ENCODE data around the gene LIX1. TPM values are rescaled to one million over a fixed set of nuclear protein-coding genes. Genes with fewer than 3 reads are reported as not detected.
"Not testable (repeated sequence)": the region's sequence is repeated elsewhere in the genome, so short reads cannot be mapped to it uniquely, and the experiment has no call there.

LIX1 gene
- total RNA-seq (not detected), polyA plus RNA-seq (not detected)

GRCh38 chr5:97142521-97143254, at the start of gene LIX1:
Gene LIX1 (minus strand): TSS chr5:97142611. CDS start chr5:97142576, 35 bp downstream.
- Histone ChIP-seq H3K4me1 (ENCODE audit: insufficient read depth, low read length) (no peaks in the 10 kb centered on the region), H3K9me3 (ENCODE audit: low read length) (no peaks in the 10 kb centered on the region), H3K36me3 (ENCODE audit: insufficient read depth, low read length) (no peaks in the 10 kb centered on the region), H3K27me3 (ENCODE audit: insufficient read depth, low read length, poor library complexity, severe bottlenecking) (no peaks in the 10 kb centered on the region), H3K27ac (ENCODE audit: low read depth, low read length) (no peak within 1 kb of the TSS), H3K4me3 (ENCODE audit: low read length) (no peak within 1 kb of the TSS)
- ChIA-PET CTCF (interaction anchor here (0.7 to 1.8 kb wide), 4 partner anchors 17 to 349 kb away, joined by 3 to 11 read pairs (median 4); no protein-coding TSS in a partner anchor), POLR2A (interaction anchor here (0.6 kb wide), 1 partner anchor 390 kb away, joined by 3 read pairs; no protein-coding TSS in a partner anchor)
- peak within 1 kb of the TSS in 1 of 8 donors; percentile 36 for H3K27ac Mint-ChIP-seq
- H3K4me1 Mint-ChIP-seq, result no peaks in the 10 kb centered on the region
- no peak within 1 kb of the TSS for H3K4me3 Mint-ChIP-seq
- H3K9me3 Mint-ChIP-seq, result no peaks in the 10 kb centered on the region
- peaks cover 5 to 30% of the 10 kb centered on the region in 2 donors for H3K27me3 Mint-ChIP-seq
- peak in 2 of 5 donors; percentile 4 to 26 for DNase-seq
- H3K36me3 Mint-ChIP-seq, result no peaks in the 10 kb centered on the region

- Mint-ChIP-seq H3K36me3 (peaks cover 0 to 29% (median 0%) of the 10 kb centered on the region in 3 donors), H3K9me3 (peaks cover 6 to 16% (median 9%) of the 10 kb centered on the region in 5 donors), H3K4me3 (no peak overlapping the region), H3K4me1 (peaks cover 5 to 8% (median 7%) of the 10 kb centered on the region in 3 donors), H3K27me3 (peaks cover 6 to 28% of the 10 kb centered on the region in 2 donors), H3K27ac (no peak overlapping the region)
- Histone ChIP-seq H3K27ac (ENCODE audit: low read depth, low read length) (no peak overlapping the region), H3K4me3 (ENCODE audit: low read length) (no peak overlapping the region), H3K36me3 (ENCODE audit: insufficient read depth, low read length) (no peaks in the 10 kb centered on the region), H3K4me1 (ENCODE audit: insufficient read depth, low read length) (peaks cover 5% of the 10 kb centered on the region), H3K9me3 (ENCODE audit: low read length) (no peaks in the 10 kb centered on the region), H3K27me3 (ENCODE audit: insufficient read depth, low read length, poor library complexity, severe bottlenecking) (no peaks in the 10 kb centered on the region)
- DNase-seq, result no peak
- ChIA-PET POLR2A (no interaction called here), CTCF (no interaction called here)
These were observed 49.5 kb upstream of the LIX1 start for GRCh38 chr5:97191893-97192292.

GRCh38 chr5:97189523-97189922, 47.1 kb upstream of the LIX1 start:
- CTCF ChIA-PET; POLR2A ChIA-PET; H3K27me3 ChIP-seq (ENCODE audit: insufficient read depth, low read length, poor library complexity, severe bottlenecking); H3K27ac Mint-ChIP-seq; H3K4me1 Mint-ChIP-seq; H3K36me3 ChIP-seq (ENCODE audit: insufficient read depth, low read length); H3K9me3 ChIP-seq (ENCODE audit: low read length); H3K27ac ChIP-seq (ENCODE audit: low read depth, low read length); H3K4me3 ChIP-seq (ENCODE audit: low read length); H3K4me1 ChIP-seq (ENCODE audit: insufficient read depth, low read length); DNase-seq; H3K4me3 Mint-ChIP-seq: not testable (repeated sequence)
- peaks cover 6 to 16% (median 9%) of the 10 kb centered on the region in 5 donors for H3K9me3 Mint-ChIP-seq
- H3K27me3 Mint-ChIP-seq, result peaks cover 8 to 28% of the 10 kb centered on the region in 2 donors
- peaks cover 0 to 29% (median 0%) of the 10 kb centered on the region in 3 donors for H3K36me3 Mint-ChIP-seq

- ChIA-PET CTCF (no interaction called here), POLR2A (interaction anchor here (0.6 kb wide), 1 partner anchor 1746 kb away, joined by 3 read pairs; no protein-coding TSS in a partner anchor)
- H3K36me3 ChIP-seq (ENCODE audit: insufficient read depth, low read length), result peaks cover 10% of the 10 kb centered on the region
- Mint-ChIP-seq H3K9me3 (no peaks in the 10 kb centered on the region), H3K4me1 (peaks cover 38 to 46% (median 43%) of the 10 kb centered on the region in 3 donors), H3K4me3 (peak overlapping the region; percentile 93 to 99 (median 97)), H3K27me3 (peaks cover 1 to 4% of the 10 kb centered on the region in 2 donors), H3K36me3 (peaks cover 5 to 26% (median 13%) of the 10 kb centered on the region in 3 donors), H3K27ac (peak overlapping the region; percentile 98 to 100 (median 100))
- H3K4me1 ChIP-seq (ENCODE audit: insufficient read depth, low read length), result peaks cover 23% of the 10 kb centered on the region
- peak overlapping the region; percentile 86 for H3K4me3 ChIP-seq (ENCODE audit: low read length)
- no peaks in the 10 kb centered on the region for H3K27me3 ChIP-seq (ENCODE audit: insufficient read depth, low read length, poor library complexity, severe bottlenecking)
- H3K9me3 ChIP-seq (ENCODE audit: low read length), result no peaks in the 10 kb centered on the region
- H3K27ac ChIP-seq (ENCODE audit: low read depth, low read length), result peak overlapping the region; percentile 99
- DNase-seq, result no peak
These were observed 41.5 kb upstream of the LIX1 start for GRCh38 chr5:97183930-97184213.

GRCh38 chr5:97183100-97183929, 40.9 kb upstream of the LIX1 start, which contains the start of gene RIOK2:
Gene RIOK2 (minus strand): TSS chr5:97183247. CDS start chr5:97183191, 56 bp downstream.
- ChIA-PET POLR2A (interaction anchor here (0.6 to 0.9 kb wide), 3 partner anchors 480 to 1877 kb away, joined by 3 to 4 read pairs (median 3); no protein-coding TSS in a partner anchor), CTCF (no interaction called here)
- peak within 1 kb of the TSS; percentile 86 for H3K4me3 ChIP-seq (ENCODE audit: low read length)
- peaks cover 16% of the 10 kb centered on the region for H3K36me3 ChIP-seq (ENCODE audit: insufficient read depth, low read length)
- Mint-ChIP-seq H3K4me3 (peak within 1 kb of the TSS; percentile 93 to 99 (median 97)), H3K9me3 (no peaks in the 10 kb centered on the region), H3K36me3 (peaks cover 10 to 32% (median 18%) of the 10 kb centered on the region in 3 donors), H3K27me3 (peaks cover 1 to 3% of the 10 kb centered on the region in 2 donors), H3K27ac (peak within 1 kb of the TSS; percentile 98 to 100 (median 100)), H3K4me1 (peaks cover 38 to 46% (median 45%) of the 10 kb centered on the region in 3 donors)
- no peaks in the 10 kb centered on the region for H3K9me3 ChIP-seq (ENCODE audit: low read length)
- H3K27ac ChIP-seq (ENCODE audit: low read depth, low read length), result peak within 1 kb of the TSS; percentile 99
- H3K27me3 ChIP-seq (ENCODE audit: insufficient read depth, low read length, poor library complexity, severe bottlenecking), result no peaks in the 10 kb centered on the region
- H3K4me1 ChIP-seq (ENCODE audit: insufficient read depth, low read length), result peaks cover 23% of the 10 kb centered on the region
- DNase-seq, result peak; percentile 82 to 93 (median 89)

- ChIA-PET CTCF (no interaction called here), POLR2A (interaction anchor here (0.9 kb wide), 1 partner anchor 479 kb away, joined by 3 read pairs; no protein-coding TSS in a partner anchor)
- peak overlapping the region; percentile 93 to 99 (median 97) for H3K4me3 Mint-ChIP-seq
- peaks cover 38 to 46% (median 45%) of the 10 kb centered on the region in 3 donors for H3K4me1 Mint-ChIP-seq
- H3K36me3 Mint-ChIP-seq, result peaks cover 13 to 38% (median 23%) of the 10 kb centered on the region in 3 donors
- H3K27me3 ChIP-seq (ENCODE audit: insufficient read depth, low read length, poor library complexity, severe bottlenecking), result no peaks in the 10 kb centered on the region
- peaks cover 23% of the 10 kb centered on the region for H3K4me1 ChIP-seq (ENCODE audit: insufficient read depth, low read length)
- H3K36me3 ChIP-seq (ENCODE audit: insufficient read depth, low read length), result peaks cover 23% of the 10 kb centered on the region
- H3K27ac Mint-ChIP-seq, result peak overlapping the region; percentile 98 to 100 (median 100)
- peaks cover 0 to 1% of the 10 kb centered on the region in 2 donors for H3K27me3 Mint-ChIP-seq
- DNase-seq, result no peak
- H3K4me3 ChIP-seq (ENCODE audit: low read length), result peak overlapping the region; percentile 86
- no peaks in the 10 kb centered on the region for H3K9me3 Mint-ChIP-seq
- no peaks in the 10 kb centered on the region for H3K9me3 ChIP-seq (ENCODE audit: low read length)
- peak overlapping the region; percentile 99 for H3K27ac ChIP-seq (ENCODE audit: low read depth, low read length)
These were observed 40.2 kb upstream of the LIX1 start for GRCh38 chr5:97182571-97183099.

- Histone ChIP-seq H3K27ac (ENCODE audit: low read depth, low read length) (peak overlapping the region; percentile 99), H3K4me1 (ENCODE audit: insufficient read depth, low read length) (peaks cover 23% of the 10 kb centered on the region), H3K36me3 (ENCODE audit: insufficient read depth, low read length) (peaks cover 27% of the 10 kb centered on the region), H3K9me3 (ENCODE audit: low read length) (no peaks in the 10 kb centered on the region), H3K27me3 (ENCODE audit: insufficient read depth, low read length, poor library complexity, severe bottlenecking) (no peaks in the 10 kb centered on the region), H3K4me3 (ENCODE audit: low read length) (peak overlapping the region; percentile 86)
- H3K27ac Mint-ChIP-seq, result peak overlapping the region; percentile 13 to 100 (median 100)
- H3K4me3 Mint-ChIP-seq, result peak overlapping the region; percentile 93 to 99 (median 97)
- peaks cover 0 to 1% of the 10 kb centered on the region in 2 donors for H3K27me3 Mint-ChIP-seq
- H3K4me1 Mint-ChIP-seq, result peaks cover 38 to 46% (median 45%) of the 10 kb centered on the region in 3 donors
- DNase-seq, result no peak
- ChIA-PET CTCF (no interaction called here), POLR2A (no interaction called here)
- H3K9me3 Mint-ChIP-seq, result no peaks in the 10 kb centered on the region
- H3K36me3 Mint-ChIP-seq, result peaks cover 13 to 43% (median 23%) of the 10 kb centered on the region in 3 donors
These were observed 39.6 kb upstream of the LIX1 start for GRCh38 chr5:97181856-97182545.

Measured in CD8-positive, alpha-beta memory T cell (primary cell).